ENCODE data around the gene BBS7. TPM values are rescaled to one million over a fixed set of nuclear protein-coding genes. Genes with fewer than 3 reads are reported as not detected.

Gene BBS7
- total and polyA plus RNA-seq, 9 of the 15 experiments (the other 6 are each of a cell fraction or from before 2014, with no cell fraction given), result 13.4 to 25.8 (median 16.4) TPM

DNA sequence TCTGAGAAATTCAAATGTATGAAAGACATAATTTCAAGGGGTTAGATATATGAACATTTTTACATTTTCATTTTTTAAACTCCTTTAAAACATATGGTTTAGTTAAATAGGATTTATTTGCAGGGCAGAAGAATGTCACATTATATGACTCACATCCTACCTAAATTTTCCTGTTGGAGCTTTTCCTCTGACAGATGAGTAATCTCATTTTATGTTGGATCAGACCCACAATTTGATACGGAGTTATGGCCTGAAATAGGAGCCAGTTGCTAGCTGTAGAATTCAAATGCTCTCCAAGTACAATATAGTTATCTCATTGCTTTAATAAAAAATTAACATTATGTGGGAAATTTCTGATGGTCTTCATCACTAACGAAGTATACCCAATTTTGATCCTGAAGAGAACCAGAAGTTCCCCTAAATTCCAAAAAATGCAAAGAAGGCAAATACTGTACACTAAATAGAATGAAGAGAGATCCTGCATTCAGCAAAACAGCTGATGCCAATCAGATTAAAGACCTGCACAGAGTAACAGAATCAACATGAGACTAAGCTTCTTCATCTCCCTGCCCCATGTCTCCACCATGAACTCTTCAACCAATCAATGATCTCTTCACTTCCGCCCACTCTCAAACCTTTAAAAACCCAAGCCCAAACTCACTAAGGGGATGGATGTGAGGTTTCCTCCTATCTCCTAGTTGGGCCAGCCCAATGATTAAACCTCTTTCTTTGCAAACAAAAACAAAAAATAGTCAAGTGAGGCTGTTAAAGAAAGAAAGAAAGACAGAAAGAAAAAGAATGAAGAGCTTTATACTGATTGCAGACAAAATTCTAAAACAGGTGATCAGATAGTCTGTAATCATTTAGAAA is 80.1 kb downstream of the BBS7 start (continued):
- TF ChIP-seq SRSF3 (IDR thresholded peaks at IDR 0.05; ENCODE audit: insufficient read depth, low read length) (no peak), TFAM (CRISPR knock-in tag; conservative IDR thresholded peaks at IDR 0.05) (no peak), MYC (IDR thresholded peaks at IDR 0.05; ENCODE audit: low read depth, low read length) (no peak), MYC (CRISPR knock-in tag; IDR thresholded peaks at IDR 0.05; ENCODE audit: borderline replicate concordance, low read depth) (peak; percentile 23; the same call in 1 of the 2 replicates), DACH1 (IDR thresholded peaks at IDR 0.05; ENCODE audit: partially characterized antibody) (peak; percentile 31)

GRCh38 chr4:121789455-121789854 is 80.8 kb downstream of the BBS7 start:
- ATAC-seq (no peak), DNase-seq (ENCODE audit: extremely low read depth in 1 of 4, low spot score in 3 of 4) (no peak), FAIRE-seq (no peak)
- H3K9me3 ChIP-seq (replicated peaks; ENCODE audit: control insufficient read depth, insufficient read depth, low read depth, low read length), result no peaks in the 10 kb centered on the region
- H3K9me1 ChIP-seq (ENCODE audit: control insufficient read depth, insufficient read depth, low read length), result no peaks in the 10 kb centered on the region
- POLR2A ChIA-PET, result no interaction called here
- H4K20me1 ChIP-seq (replicated peaks; ENCODE audit: control insufficient read depth, insufficient read depth, low read length), result no peaks in the 10 kb centered on the region
- in situ Hi-C loops (cut with MboI), result no loop called here
- CTCF ChIA-PET (ENCODE audit: low intra/inter-chr PET ratio), result no interaction called here
- no peak overlapping the region for H3K4me2 ChIP-seq (ENCODE audit: insufficient read depth, low read length)
- H3K4me1 ChIP-seq (replicated peaks in 1 of 2; ENCODE audit: control insufficient read depth in 2 of 2, insufficient read depth in 2 of 2, low read length in 2 of 2), result peaks cover 0 to 26% of the 10 kb centered on the region in 2 experiments; a peak in 4 of 5 replicates
- H3K27ac ChIP-seq (ENCODE audit: extremely low read depth, low read depth, low read length), result no peak overlapping the region
- no peaks in the 10 kb centered on the region for H3K27me3 ChIP-seq (ENCODE audit: control insufficient read depth in 2 of 2, insufficient read depth in 2 of 2, low read length in 2 of 2)
- H2AFZ ChIP-seq (ENCODE audit: low read depth, low read length), result no peak overlapping the region
- WGBS (ENCODE audit: insufficient coverage, low coverage, missing lambda C conversion rate), result 91% methylated on average over 1 of the region's 1 CpG
- no peak overlapping the region for H3K9ac ChIP-seq (ENCODE audit: insufficient read depth in 1 of 2, low read depth in 2 of 2, low read length in 2 of 2)
- H3K4me3 ChIP-seq, result no peak overlapping the region
- TF ChIP-seq ZNF282 (CRISPR knock-in tag; IDR thresholded peaks at IDR 0.05) (no peak), ZNF717 (CRISPR knock-in tag; IDR thresholded peaks at IDR 0.05) (no peak), ZNF77 (CRISPR knock-in tag; IDR thresholded peaks at IDR 0.05) (no peak)
- TF ChIP-seq, protein P1, sequence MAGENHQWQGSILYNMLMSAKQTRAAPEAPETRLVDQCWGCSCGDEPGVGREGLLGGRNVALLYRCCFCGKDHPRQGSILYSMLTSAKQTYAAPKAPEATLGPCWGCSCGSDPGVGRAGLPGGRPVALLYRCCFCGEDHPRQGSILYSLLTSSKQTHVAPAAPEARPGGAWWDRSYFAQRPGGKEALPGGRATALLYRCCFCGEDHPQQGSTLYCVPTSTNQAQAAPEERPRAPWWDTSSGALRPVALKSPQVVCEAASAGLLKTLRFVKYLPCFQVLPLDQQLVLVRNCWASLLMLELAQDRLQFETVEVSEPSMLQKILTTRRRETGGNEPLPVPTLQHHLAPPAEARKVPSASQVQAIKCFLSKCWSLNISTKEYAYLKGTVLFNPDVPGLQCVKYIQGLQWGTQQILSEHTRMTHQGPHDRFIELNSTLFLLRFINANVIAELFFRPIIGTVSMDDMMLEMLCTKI (IDR thresholded peaks at IDR 0.05; ENCODE audit: partially characterized antibody), result no peak
- TF ChIP-seq, protein P2, sequence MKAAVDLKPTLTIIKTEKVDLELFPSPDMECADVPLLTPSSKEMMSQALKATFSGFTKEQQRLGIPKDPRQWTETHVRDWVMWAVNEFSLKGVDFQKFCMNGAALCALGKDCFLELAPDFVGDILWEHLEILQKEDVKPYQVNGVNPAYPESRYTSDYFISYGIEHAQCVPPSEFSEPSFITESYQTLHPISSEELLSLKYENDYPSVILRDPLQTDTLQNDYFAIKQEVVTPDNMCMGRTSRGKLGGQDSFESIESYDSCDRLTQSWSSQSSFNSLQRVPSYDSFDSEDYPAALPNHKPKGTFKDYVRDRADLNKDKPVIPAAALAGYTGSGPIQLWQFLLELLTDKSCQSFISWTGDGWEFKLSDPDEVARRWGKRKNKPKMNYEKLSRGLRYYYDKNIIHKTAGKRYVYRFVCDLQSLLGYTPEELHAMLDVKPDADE (conservative IDR thresholded peaks at IDR 0.05; ENCODE audit: control insufficient read depth, low read depth, low read length), result no peak
- TF ChIP-seq, protein P3, sequence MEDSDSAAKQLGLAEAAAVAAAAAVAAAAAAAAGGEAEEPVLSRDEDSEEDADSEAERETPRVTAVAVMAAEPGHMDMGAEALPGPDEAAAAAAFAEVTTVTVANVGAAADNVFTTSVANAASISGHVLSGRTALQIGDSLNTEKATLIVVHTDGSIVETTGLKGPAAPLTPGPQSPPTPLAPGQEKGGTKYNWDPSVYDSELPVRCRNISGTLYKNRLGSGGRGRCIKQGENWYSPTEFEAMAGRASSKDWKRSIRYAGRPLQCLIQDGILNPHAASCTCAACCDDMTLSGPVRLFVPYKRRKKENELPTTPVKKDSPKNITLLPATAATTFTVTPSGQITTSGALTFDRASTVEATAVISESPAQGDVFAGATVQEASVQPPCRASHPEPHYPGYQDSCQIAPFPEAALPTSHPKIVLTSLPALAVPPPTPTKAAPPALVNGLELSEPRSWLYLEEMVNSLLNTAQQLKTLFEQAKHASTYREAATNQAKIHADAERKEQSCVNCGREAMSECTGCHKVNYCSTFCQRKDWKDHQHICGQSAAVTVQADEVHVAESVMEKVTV (CRISPR knock-in tag; IDR thresholded peaks at IDR 0.05), result no peak
- intact Hi-C loops (cut with micrococcal nuclease), result no loop called here
- BruUV-seq (replicated peaks), result no TSS peak
- H3K79me2 ChIP-seq (ENCODE audit: control insufficient read depth, insufficient read depth, low read length), result no peaks in the 10 kb centered on the region
- H3K36me3 ChIP-seq (ENCODE audit: control insufficient read depth, insufficient read depth, low read length), result no peaks in the 10 kb centered on the region
